Brain microvascular endothelial cell (primary cell): Measurements from ENCODE around the gene RAC3.

Source experiments
- DNase-seq: peaks from one replicate; pipeline ENCODE4 v3.0.0-alpha.2; 2020
- H3K27ac ChIP-seq: fragments of 250-450 bp; sonication (Bioruptor Pico); 2 replicates; pipeline ENCODE4 v1.5.1; 2020; ENCODE audit warnings: mild to moderate bottlenecking, moderate library complexity
- H3K27me3 ChIP-seq: fragments of 250-450 bp; sonication (Bioruptor Pico); replicated peaks from 2 replicates; pipeline ENCODE4 v1.5.1; 2020; ENCODE audit warnings: mild to moderate bottlenecking
- H3K36me3 ChIP-seq: fragments of 250-450 bp; sonication (Bioruptor Pico); replicated peaks from 2 replicates; pipeline ENCODE4 v1.5.1; 2020; ENCODE audit warnings: mild to moderate bottlenecking
- H3K4me3 ChIP-seq: 2 replicates; pipeline ENCODE4 v1.5.1; 2011; ENCODE audit warnings: low read depth, mild to moderate bottlenecking, control low read depth, low read length, moderate library complexity
- in situ Hi-C: cut with HindIII; loops from 2 replicates; pipeline ENCODE4 v1.10.0; 2017; ENCODE audit warnings: low sequenced_read_pairs, low pct_ligation_motif_present
- TF ChIP-seq, protein P1 (sequence below): IDR thresholded peaks from 2 replicates; pipeline ENCODE4 v1.5.1; 2011; ENCODE audit warnings: low read depth, mild to moderate bottlenecking, moderate library complexity, low read length, control low read depth, inconsistent platforms; ENCODE audit errors: missing control alignments

The RAC3 gene

DNA sequence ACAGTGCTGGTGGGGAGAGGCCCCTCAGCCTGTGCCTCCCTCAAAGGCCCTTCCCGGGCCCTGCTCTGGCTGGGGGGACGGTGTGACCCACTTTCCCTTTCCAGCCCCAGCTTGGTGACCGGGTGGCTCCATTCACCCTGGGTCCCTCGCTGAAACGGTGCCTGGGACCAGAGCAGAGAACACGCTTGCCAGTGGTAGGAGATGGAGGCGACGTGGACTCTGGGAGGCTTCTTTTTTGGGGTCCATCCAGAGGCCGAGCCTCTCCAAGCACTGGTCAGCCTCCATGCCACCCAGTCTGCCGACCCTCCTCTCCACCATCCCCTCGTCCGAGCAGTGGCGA lies 16.5 kb upstream of the RAC3 start:
- in situ Hi-C loops = no loop called here
- Histone ChIP-seq H3K27me3 (no peaks in the 10 kb centered on the region), H3K4me3 (no peak overlapping the region), H3K27ac (no peak overlapping the region), H3K36me3 (no peaks in the 10 kb centered on the region)
- DNase-seq = no peak
- TF ChIP-seq, protein P1, sequence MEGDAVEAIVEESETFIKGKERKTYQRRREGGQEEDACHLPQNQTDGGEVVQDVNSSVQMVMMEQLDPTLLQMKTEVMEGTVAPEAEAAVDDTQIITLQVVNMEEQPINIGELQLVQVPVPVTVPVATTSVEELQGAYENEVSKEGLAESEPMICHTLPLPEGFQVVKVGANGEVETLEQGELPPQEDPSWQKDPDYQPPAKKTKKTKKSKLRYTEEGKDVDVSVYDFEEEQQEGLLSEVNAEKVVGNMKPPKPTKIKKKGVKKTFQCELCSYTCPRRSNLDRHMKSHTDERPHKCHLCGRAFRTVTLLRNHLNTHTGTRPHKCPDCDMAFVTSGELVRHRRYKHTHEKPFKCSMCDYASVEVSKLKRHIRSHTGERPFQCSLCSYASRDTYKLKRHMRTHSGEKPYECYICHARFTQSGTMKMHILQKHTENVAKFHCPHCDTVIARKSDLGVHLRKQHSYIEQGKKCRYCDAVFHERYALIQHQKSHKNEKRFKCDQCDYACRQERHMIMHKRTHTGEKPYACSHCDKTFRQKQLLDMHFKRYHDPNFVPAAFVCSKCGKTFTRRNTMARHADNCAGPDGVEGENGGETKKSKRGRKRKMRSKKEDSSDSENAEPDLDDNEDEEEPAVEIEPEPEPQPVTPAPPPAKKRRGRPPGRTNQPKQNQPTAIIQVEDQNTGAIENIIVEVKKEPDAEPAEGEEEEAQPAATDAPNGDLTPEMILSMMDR = no peak

DNA sequence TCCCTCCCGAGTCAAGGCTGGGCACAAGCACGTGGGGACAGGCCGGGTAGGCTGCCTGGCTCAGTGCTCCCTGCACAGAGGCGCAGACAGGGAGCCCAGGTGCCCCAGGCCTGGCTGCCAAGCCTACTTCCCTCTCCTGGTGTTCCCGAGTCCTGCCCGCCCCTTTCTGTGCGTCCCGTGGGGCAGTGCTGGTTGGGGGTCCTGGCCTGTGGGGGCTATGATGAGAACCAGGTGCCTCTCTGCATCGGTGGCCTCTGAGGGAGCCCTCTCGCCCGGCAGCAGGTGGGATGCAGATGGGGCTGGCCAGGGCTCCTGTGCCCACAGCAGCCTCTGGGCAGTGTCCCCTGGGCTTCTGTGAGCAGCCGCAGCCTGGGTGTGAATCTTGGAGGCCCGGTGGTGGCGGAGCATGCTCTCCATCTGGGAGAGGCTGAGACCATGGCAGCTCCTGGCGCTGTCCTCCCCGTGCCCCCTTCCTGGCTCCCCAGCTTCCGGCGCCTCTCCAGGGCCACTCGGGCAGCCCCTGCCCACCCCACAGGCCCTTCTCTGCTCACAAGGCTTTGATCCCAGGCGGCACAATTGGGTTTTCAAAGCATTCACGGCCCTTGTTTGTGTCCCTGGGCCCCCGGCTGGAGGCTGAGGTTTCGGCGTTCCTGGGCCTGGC lies 16.0 kb upstream of the RAC3 start:
- in situ Hi-C loops = no loop called here
- Histone ChIP-seq H3K27me3 (no peaks in the 10 kb centered on the region), H3K36me3 (no peaks in the 10 kb centered on the region), H3K27ac (no peak overlapping the region), H3K4me3 (no peak overlapping the region)
- TF ChIP-seq, protein P1 = no peak
- DNase-seq = no peak

DNA sequence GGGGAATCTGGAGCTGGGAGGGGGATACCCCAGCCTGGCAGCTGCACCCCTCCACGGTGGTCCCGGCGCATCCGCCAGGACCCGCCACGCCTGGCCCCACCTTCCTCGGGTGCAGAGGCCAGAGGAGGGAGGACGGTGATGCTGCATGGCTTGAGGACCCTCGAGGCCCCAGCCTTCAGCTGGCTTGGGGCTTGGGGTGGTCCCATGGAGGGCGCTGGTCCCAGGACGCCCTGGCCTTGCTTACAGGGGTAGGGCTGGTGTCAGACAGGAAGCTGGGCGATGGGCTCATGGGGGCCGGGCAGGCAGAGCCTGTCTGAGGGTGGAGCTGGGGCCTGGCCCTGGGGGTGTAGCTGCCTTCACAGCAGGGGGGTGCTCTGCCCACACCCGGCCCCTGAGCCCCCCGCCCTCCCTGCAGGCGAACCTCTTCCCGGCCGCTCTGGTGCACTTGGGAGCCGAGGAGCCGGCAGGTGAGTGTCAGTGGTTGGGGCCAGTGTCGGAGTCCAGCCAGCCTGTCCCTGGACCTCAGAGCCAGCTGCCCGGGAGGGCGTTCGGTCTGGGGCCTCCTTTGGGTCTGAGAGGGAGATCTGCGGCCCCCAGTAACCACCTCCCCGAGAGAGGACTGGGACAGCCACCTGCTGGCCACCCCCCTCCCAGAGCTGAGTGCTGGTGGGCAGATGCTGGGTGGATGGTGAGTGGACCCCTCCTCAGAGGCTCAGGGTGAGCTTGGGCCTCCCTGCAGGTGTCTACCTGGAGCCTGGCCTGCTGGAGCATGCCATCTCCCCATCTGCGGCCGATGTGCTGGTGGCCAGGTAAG lies 15.2 kb upstream of the RAC3 start:
- Histone ChIP-seq H3K4me3 (no peak overlapping the region), H3K27ac (no peak overlapping the region), H3K27me3 (no peaks in the 10 kb centered on the region), H3K36me3 (no peaks in the 10 kb centered on the region)
- TF ChIP-seq, protein P1 = no peak
- in situ Hi-C loops = no loop called here
- DNase-seq = no peak

DNA sequence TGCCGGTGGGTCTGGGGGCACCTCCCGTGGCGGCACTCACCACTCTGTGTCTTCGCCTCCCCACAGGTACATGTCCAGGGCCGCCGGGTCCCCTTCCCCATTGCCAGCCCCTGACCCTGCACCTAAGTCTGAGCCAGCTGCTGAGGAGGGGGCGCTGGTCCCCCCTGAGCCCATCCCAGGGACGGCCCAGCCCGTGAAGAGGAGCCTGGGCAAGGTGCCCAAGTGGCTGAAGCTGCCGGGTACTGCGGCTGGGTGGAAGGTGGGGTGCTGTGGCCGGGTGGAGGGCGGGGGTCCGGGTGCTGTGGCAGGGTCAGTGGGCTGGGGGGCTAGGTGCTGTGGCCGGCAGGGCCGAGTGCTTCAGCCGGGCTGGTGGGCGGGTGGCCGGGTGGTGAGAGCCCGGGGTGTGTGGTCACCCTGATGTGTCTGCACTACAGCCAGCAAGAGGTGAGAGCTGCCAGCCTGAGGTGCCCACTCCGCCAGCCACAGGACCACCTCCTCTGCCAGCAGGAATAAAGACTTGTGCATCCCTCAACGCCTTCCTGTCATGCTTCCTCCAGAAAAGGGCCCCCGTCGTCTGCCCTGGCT lies 14.5 kb upstream of the RAC3 start:
- H3K4me3 ChIP-seq = no peak overlapping the region
- in situ Hi-C loops = no loop called here
- H3K27me3 ChIP-seq = no peaks in the 10 kb centered on the region
- no peak overlapping the region for H3K27ac ChIP-seq
- no peaks in the 10 kb centered on the region for H3K36me3 ChIP-seq
- TF ChIP-seq, protein P1 = no peak
- no peak for DNase-seq

DNA sequence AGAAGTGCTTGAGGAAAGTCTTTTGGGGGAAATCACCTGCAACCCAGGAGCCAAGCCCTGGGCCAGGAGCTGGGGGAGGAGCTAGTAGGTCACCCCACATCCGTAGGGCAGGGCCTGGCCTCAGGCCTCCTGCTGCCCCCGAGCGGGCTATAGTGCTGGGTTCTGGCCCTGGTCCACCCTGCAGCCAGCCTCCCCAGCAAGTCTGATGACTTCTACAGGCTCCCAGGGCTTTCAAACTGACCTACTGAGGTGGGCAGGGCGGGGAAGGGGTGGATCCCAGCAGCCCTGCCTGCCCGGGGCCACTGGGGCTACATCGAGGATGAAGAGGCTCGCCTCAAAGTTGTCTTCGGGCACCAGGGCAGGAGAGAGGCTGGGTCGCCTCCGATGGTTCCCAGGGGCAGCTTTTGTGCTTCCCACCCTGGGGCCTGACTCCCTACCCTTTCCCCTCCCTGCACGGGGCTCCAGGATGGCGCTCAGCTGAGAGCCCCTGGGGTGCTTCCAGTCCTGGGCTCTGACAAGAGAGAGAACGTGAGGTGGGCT lies 13.8 kb upstream of the RAC3 start:
- in situ Hi-C loops = no loop called here
- no peak overlapping the region for H3K4me3 ChIP-seq
- H3K27me3 ChIP-seq = no peaks in the 10 kb centered on the region
- H3K36me3 ChIP-seq = no peaks in the 10 kb centered on the region
- TF ChIP-seq, protein P1 = no peak
- no peak overlapping the region for H3K27ac ChIP-seq
- DNase-seq = no peak
